ENCODE data around the gene NGLY1.

Gene NGLY1

GRCh38 chr3:25713341-25713985, 69.8 kb downstream of the NGLY1 start:
- no peak for DNase-seq

- DNase-seq, result no peak
Observed at GRCh38 chr3:25711090-25711489, 72.2 kb downstream of the NGLY1 start.

DNA sequence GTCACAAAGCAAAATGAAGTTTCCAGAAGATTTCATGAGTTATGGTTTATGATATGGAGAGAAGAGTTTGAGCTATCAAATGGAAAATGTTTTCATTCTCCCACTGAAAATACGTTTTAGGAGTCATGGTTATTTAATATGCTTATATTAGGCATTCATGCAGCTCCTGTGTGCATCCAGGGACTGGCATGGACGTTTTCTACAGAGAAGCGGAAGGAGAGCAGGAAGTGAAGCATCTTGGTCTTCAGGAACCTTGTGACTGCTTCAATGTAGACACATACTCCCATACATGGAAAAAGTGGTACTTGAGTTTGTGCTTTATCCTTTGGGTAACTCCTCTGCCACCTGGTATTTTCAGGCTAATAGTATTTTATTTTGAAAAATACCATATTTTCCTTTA, 75.2 kb downstream of the NGLY1 start:
- DNase-seq, result no peak

DNA sequence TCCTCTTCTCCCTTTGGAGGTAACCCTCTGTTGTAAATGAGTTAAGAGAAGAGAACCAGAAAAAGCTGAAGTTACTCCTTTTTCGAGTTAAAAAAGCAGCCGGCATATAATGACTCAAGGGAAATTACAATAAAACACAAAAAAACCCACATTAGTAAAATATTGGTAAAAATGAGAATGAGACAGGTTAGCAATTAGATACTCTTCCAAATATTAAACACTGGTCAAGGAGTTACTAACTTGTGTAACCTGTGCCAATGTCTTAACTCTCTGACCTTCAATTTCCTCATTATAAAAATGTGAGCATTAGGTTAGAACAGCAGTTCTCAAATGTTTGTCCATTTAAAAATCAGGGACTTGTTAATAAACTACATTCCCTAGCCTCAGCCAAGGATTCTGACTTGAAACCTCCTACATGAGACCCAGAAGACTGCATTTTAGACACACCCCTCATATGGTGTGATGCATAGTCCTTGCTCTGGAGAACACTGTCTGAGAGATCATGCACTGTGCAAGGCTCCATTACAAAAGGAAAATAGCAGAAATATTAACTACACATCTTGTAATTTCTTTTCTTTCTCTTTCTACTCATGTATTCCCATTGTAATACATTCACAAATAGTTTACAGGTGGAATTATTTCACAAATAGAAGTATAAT, 75.8 kb downstream of the NGLY1 start:
- no peak for DNase-seq

GRCh38 chr3:25706213-25706612, 77.0 kb downstream of the NGLY1 start:
- DNase-seq, result no peak

DNA sequence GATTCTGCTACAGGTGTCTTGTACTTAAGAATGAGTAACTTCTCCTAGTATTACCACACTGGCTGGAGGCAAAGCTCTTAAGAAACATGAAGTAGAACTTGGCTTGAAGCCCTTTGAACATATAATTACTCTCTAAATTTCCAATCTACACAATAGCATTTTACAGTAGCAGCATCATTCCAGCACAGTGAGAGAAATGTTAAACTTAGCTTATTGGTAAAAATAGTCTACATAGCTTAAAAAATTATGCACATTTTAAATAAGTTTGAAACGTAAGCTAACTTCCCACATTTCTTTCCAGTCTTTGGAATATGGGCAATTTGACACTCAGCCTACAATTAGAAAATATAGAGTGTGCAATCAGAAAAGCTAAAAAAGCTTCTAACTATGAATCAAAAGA, 85.7 kb downstream of the NGLY1 start:
- no peak for DNase-seq

DNA sequence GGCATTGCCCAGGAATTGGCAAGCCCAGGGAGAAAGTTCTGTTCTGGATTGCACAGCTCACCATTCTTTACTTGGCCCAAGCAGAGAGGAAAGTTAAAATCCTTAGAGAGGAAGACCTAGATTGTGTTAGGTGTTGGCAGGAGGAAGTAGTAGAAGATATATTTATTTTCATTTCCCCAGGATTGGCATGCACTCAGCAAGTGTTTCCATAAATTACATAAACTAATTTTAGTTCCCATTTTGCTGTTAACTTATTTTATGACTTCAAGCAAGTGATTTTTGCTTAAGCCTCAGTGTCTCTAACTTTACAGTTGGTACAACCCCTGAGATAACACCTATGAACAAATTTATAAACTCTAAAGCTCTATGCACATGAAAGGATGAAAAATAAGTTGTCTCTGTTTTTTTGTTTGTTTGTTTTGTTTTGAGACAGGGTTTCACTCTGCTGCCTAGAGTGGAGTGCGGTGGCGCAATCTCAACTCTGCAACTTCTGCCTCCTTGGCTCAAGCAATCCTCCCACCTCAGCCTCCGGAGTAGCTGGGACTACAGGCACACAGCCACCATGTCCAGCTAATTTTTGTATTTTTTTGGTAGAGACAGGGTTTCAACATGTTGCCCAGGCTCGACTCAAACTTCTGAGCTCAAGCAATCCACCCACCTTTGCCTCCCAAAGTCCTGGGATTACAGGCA, 87.4 kb downstream of the NGLY1 start:
- no peak for DNase-seq

DNA sequence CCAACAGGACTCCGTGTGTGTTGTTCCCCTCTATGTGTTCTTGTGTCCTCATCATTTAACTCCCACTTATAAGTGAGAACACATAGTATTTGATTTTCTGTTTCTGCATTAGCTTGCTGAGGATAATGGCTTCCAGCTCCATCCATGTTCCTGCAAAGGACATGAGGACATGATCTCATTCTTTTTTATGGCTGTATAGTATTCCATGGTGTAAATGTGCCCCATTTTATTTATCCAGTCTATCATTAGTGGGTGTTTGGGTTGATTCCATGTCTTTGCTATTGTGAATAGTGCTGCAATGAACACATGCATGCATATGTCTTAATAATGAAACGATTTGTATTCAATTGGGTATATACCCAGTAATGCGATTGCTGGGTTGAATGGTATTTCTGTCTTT, 90.0 kb downstream of the NGLY1 start:
- no peak for DNase-seq

- DNase-seq, result no peak
Observed at GRCh38 chr3:25692341-25692740, 90.9 kb downstream of the NGLY1 start.

- DNase-seq, result no peak
Observed at GRCh38 chr3:25690768-25691533, 92.3 kb downstream of the NGLY1 start.

- no peak for DNase-seq
Observed at GRCh38 chr3:25689226-25689625, 94.0 kb downstream of the NGLY1 start.

DNA sequence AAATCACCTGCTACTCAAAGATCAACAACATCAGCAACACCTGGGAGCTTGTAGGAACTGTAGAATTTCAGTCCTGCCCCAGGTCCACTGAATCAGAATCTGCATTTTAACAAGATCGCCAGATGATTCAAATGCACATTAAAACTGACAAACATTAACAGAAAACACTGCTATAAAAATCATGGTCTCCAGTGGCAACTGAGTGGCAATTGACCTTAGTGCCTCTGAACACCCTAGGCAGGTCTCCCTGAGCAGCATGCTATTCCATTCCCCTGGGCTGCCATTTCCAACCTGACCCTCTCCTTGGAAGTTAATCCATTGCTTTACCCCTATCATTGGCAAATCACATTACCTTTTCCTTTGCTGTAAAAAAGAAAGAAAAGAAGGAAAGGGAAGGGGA, 95.5 kb downstream of the NGLY1 start:
- DNase-seq, result no peak

- DNase-seq, result no peak
Observed at GRCh38 chr3:25686766-25687165, 96.5 kb downstream of the NGLY1 start.

DNA sequence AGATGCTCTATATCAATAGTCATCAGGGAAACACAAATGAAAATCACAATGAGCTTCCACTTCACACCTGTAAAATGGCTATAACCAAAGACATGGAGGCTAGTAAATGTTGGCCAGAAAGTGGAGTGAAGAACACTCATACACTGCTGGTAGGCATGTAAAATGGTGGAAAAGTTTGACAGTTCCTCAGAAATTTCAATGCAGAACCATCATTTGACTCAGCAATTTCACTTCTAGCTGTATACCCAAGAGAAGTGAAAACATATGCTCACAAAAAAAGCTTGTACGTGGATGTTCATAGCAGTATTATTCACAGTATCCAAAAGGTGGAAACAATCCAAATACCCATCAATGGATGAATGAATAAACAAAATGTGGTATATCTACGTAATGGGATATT, 99.4 kb downstream of the NGLY1 start:
- DNase-seq, result no peak

GRCh38 chr3:25683410-25683809, 99.8 kb downstream of the NGLY1 start:
- DNase-seq, result no peak

DNA sequence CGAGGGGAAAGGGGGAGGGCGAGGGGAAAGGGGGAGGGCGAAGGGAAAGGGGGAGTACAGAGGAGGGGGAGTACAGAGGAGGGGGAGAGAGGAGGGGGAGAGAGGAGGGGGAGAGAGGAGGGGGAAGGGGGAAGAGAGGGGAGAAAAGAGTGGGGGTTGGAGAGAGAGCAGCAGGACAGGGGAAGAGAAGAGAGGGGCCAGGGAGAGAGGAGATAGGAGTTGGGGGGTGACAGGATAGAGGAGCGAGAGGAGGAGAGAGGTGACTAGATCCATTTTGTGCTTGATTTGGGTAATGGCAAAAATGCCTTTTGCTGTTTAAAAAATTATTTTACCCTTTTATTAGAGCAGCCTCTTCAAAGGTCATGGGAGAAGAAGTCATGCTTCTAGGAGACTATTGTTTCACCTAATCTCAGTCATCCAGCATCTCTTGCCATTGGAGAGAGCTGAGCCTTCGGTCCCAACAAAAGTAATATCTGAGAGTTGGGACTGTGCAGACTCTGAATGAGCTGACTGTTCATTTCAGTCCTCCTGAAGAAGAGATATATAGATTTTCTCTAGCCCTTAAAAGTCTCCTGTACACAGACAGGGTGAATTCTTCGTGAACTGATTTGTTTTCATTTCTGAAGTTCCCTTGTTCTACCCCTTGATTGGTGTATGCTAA, 103.5 kb downstream of the NGLY1 start:
- peak in 2 of 56 donors; percentile 18 to 39 for DNase-seq

DNA sequence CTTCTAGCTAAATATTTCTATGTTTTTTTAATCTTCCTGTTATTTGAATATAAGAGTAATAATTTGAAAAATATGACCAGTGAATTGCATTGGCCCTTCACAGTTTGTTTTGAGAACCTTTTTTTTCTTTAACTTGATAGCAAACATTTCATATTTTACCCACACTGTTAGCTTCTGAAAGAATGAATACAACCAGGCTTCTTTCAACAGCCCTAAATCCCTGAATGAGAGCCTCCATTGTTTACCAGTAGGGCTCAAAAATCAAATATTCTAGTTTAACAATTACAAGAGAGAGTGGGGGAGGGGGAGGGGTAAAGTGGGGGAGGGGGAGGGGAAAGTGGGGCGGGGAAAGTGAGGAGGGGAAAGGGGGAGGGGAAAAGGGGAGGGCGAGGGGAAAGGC, 104.1 kb downstream of the NGLY1 start:
- peak in 2 of 56 donors; percentile 11 for DNase-seq

DNA sequence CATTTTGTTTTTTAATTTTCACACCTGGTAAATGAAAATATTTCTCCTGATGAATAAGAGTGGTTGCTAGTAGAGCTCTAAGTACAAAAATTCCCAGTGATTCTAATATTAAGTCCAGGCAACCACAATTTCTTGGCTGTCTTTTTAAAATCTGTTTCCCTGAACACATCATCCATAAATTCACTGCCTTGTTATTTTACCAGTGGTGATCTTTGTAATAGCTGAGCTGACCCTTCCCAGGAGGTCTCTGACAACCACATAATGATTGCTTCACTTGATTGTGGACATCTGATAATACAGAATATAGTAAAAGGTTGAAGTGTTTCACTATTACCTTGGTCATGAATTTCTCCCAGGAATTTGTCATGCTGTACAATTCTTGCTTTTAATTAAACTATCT, 104.7 kb downstream of the NGLY1 start:
- DNase-seq, result no peak

DNA sequence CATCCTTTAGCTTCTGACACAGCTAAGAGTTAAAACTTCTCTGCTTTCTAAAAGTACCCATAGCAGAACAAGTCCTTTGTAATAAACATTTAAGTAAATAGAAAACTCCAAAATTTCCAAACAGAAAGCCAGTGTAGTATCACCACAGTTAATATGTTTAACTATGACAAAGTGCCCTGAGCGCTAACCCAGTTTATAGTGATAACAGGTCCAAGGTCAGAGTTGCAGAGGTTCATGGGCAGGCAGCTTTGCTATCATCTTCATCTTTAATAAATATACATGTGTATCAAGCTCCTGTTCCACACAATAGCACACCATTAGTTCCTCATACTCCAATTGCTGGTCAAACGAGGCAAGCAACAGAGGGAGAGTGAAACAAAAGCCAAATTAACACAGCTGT, 106.1 kb downstream of the NGLY1 start:
- DNase-seq, result no peak

- no peak for DNase-seq
Observed at GRCh38 chr3:25674670-25675069, 108.6 kb downstream of the NGLY1 start.

DNA sequence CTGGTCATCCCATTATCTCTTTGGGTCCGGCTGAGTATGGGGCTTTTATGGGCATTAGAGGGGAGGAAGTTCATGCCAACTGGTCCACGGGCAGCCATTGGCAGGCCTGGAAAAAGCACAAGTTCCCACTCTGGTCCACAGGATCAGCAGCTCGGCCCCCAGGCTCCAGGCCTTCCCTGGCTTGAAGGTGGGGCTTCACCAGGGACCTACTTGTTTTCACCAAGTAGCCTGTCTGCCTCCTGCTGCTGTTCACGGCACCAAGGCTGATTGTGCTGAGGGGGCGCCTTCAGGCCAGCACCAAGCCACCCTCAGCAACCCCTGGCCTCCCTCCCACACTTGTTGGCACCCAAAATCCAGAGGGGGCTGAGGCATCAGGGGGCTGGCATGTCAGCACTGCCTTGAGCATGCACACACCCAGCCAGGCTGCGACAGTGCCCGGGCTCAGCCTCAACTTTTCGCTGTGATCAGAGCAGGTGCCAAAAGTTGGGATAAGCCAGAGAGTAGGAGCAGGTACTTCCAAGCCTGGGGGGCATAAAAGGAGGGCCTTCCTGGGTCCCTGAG, 109.4 kb downstream of the NGLY1 start:
- DNase-seq, result no peak
